PFSK-1 (cell line): Measurements from ENCODE around the gene EPHA3.

ENCODE experiments used
- REST ChIP-seq, 2 experiments: IDR thresholded peaks; 2 replicates each; pipeline versions ENCODE4 v1.6.1 to v1.8.0; 2011 to 2012; ENCODE audit warnings: low read depth in 2 of 2, low read length in 2 of 2, control low read depth in 1 of 2, inconsistent platforms in 1 of 2, mild to moderate bottlenecking in 1 of 2, moderate library complexity in 1 of 2; ENCODE audit not compliant: insufficient read depth in 1 of 2
- SIN3A ChIP-seq: IDR thresholded peaks from 2 replicates; pipeline ENCODE4 v1.6.1; 2012; ENCODE audit warnings: mild to moderate bottlenecking, low read length, moderate library complexity, borderline replicate concordance; ENCODE audit not compliant: insufficient read depth
- TAF1 ChIP-seq: IDR thresholded peaks from 2 replicates; pipeline ENCODE4 v1.6.1; 2012; ENCODE audit warnings: low read length, control low read depth, borderline replicate concordance; ENCODE audit not compliant: insufficient read depth

- TF ChIP-seq REST (IDR thresholded peaks at IDR 0.05; ENCODE audit: insufficient read depth in 1 of 2, low read depth in 2 of 2, low read length in 2 of 2) = no peak
- TF ChIP-seq TAF1 = no peak
- TF ChIP-seq SIN3A = no peak
These were observed 399.2 kb downstream of the EPHA3 start for GRCh38 chr3:89506462-89507103.
